ENCODE measurements around the gene RHOG. TPM values are rescaled to one million over a fixed set of nuclear protein-coding genes. Genes with fewer than 3 reads are reported as not detected.

The RHOG gene
- total and polyA plus RNA-seq, 9 of the 15 experiments (the other 6 are each of a cell fraction or from before 2014, with no cell fraction given): 22.6 to 162 (median 80.3) TPM

GRCh38 chr11:3866206-3866605 is 25.4 kb upstream of the RHOG start (continued):
- TF ChIP-seq RBBP5 (IDR thresholded peaks at IDR 0.05; ENCODE audit: borderline replicate concordance, insufficient read depth, low read length, poor library complexity, severe bottlenecking) (no peak), MTA1 (IDR thresholded peaks at IDR 0.05; ENCODE audit: borderline replicate concordance) (peak; percentile 15; the same call in 1 of the 2 replicates), TAF15 (IDR thresholded peaks at IDR 0.05; ENCODE audit: low read depth, low read length) (no peak), ZNF232 (CRISPR knock-in tag; IDR thresholded peaks at IDR 0.05) (no peak), HMBOX1 (IDR thresholded peaks at IDR 0.05) (peak; percentile 69), ZKSCAN8 (CRISPR knock-in tag; IDR thresholded peaks at IDR 0.05) (no peak; the same call in 1 of the 2 replicates), DMBX1 (CRISPR knock-in tag; IDR thresholded peaks at IDR 0.05; ENCODE audit: borderline replicate concordance) (peak; percentile 23; the same call in 1 of the 2 replicates), ZNF445 (CRISPR knock-in tag; IDR thresholded peaks at IDR 0.05; ENCODE audit: low read depth) (no peak), SLC30A9 (CRISPR knock-in tag; IDR thresholded peaks at IDR 0.05) (no peak), PHF20 (IDR thresholded peaks at IDR 0.05; ENCODE audit: partially characterized antibody) (no peak), CEBPG (CRISPR knock-in tag; IDR thresholded peaks at IDR 0.05) (peak; percentile 42), CEBPG (tag; conservative IDR thresholded peaks at IDR 0.05 in 1 of 2, IDR thresholded peaks at IDR 0.05 in 1 of 2) (peak; percentile 55 to 66; a peak in 3 of 4 replicates), NFE2L1 (tag; IDR thresholded peaks at IDR 0.05; ENCODE audit: borderline replicate concordance, low read depth) (no peak), PHB (CRISPR knock-in tag; IDR thresholded peaks at IDR 0.05) (no peak), ZNF75A (CRISPR knock-in tag; IDR thresholded peaks at IDR 0.05) (no peak), SIN3B (IDR thresholded peaks at IDR 0.05; ENCODE audit: low read depth) (no peak), ZNF239 (CRISPR knock-in tag; IDR thresholded peaks at IDR 0.05) (no peak), ZNF316 (IDR thresholded peaks at IDR 0.05) (peak; percentile 85), IRF9 (tag; IDR thresholded peaks at IDR 0.05) (no peak), CREB1 (IDR thresholded peaks at IDR 0.05) (peak; percentile 60; the same call in 1 of the 2 replicates), CREB1 (CRISPR knock-in tag; IDR thresholded peaks at IDR 0.05) (no peak), PCBP2 (IDR thresholded peaks at IDR 0.05; ENCODE audit: low read depth, low read length, poor library complexity, severe bottlenecking) (no peak), PTRF (tag; IDR thresholded peaks at IDR 0.05) (no peak), C11orf30 (IDR thresholded peaks at IDR 0.05; ENCODE audit: low read depth) (peak; percentile 64), MCM7 (IDR thresholded peaks at IDR 0.05) (no peak), IRF1 (CRISPR knock-in tag; IDR thresholded peaks at IDR 0.05; ENCODE audit: borderline replicate concordance) (no peak), HDAC2 (IDR thresholded peaks at IDR 0.05) (0 out of 2 replicates have a peak, but pooled peaks have one; percentile 54), L3MBTL2 (IDR thresholded peaks at IDR 0.05) (peak; percentile 63)
- TF ChIP-seq, protein P1, sequence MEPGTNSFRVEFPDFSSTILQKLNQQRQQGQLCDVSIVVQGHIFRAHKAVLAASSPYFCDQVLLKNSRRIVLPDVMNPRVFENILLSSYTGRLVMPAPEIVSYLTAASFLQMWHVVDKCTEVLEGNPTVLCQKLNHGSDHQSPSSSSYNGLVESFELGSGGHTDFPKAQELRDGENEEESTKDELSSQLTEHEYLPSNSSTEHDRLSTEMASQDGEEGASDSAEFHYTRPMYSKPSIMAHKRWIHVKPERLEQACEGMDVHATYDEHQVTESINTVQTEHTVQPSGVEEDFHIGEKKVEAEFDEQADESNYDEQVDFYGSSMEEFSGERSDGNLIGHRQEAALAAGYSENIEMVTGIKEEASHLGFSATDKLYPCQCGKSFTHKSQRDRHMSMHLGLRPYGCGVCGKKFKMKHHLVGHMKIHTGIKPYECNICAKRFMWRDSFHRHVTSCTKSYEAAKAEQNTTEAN (CRISPR knock-in tag; IDR thresholded peaks at IDR 0.05): no peak

Measured in K562 (cell line).